HG03066 (cell line): Measurements from ENCODE around the gene MMP15.

Experiments
- ATAC-seq: cut with Tn5 transposase; IDR thresholded peaks from one replicate; pipeline ENCODE4 v1.9.1; 2021; ENCODE audit warnings: low read depth; ENCODE audit not compliant: unreplicated experiment

MMP15 gene

GRCh38 chr16:58016840-58017446, 8.6 kb upstream of the MMP15 start:
- no peak for ATAC-seq

GRCh38 chr16:58018803-58019202, 6.8 kb upstream of the MMP15 start:
- no peak for ATAC-seq

GRCh38 chr16:58019866-58020538, 5.6 kb upstream of the MMP15 start:
- no peak for ATAC-seq

GRCh38 chr16:58020628-58021521, 4.7 kb upstream of the MMP15 start:
- ATAC-seq: no peak

GRCh38 chr16:58021661-58022551, 3.6 kb upstream of the MMP15 start:
- ATAC-seq: no peak

- ATAC-seq: no peak
Measured at GRCh38 chr16:58022601-58023371, 2.8 kb upstream of the MMP15 start.

- no peak for ATAC-seq
Measured at GRCh38 chr16:58024486-58025350, 836 bp upstream of the MMP15 start.

- no peak for ATAC-seq
Measured at GRCh38 chr16:58026139-58026704, 668 bp downstream of the MMP15 start.

- ATAC-seq: no peak
Measured at GRCh38 chr16:58026705-58027160, 1.2 kb downstream of the MMP15 start.

- ATAC-seq: no peak
Measured at GRCh38 chr16:58027161-58027915, 1.8 kb downstream of the MMP15 start.

- ATAC-seq: no peak
Measured at GRCh38 chr16:58027916-58028455, 2.4 kb downstream of the MMP15 start.

- no peak for ATAC-seq
Measured at GRCh38 chr16:58028541-58029070, 3.1 kb downstream of the MMP15 start.

- no peak for ATAC-seq
Measured at GRCh38 chr16:58029410-58029809, 3.9 kb downstream of the MMP15 start.

GRCh38 chr16:58030136-58030840, 4.7 kb downstream of the MMP15 start:
- no peak for ATAC-seq

GRCh38 chr16:58031016-58031800, 5.7 kb downstream of the MMP15 start:
- ATAC-seq: no peak
